Uterus (tissue), 4 donors: ENCODE data around the gene NPPC. TPM values are rescaled to one million over a fixed set of nuclear protein-coding genes. Genes with fewer than 3 reads are reported as not detected.
"Not testable (repeated sequence)": the region's sequence is repeated elsewhere in the genome, so short reads cannot be mapped to it uniquely, and the experiment has no call there.

Experiments
- DNase-seq, 2 donors: peaks; one replicate each; pipeline ENCODE4 v3.0.0-alpha.2; 2019 to 2020
- H3K27ac ChIP-seq, 2 donors: fragments of 200-600 bp; sonication (generic); 1 replicate in 1 of 2; 2 replicates in 1 of 2; pipeline ENCODE4 v1.5.1; 2016 to 2018
- H3K27me3 ChIP-seq, 2 donors: fragments of 200-600 bp; sonication (generic); one replicate each; pipeline ENCODE4 v1.5.1; 2018 to 2019; ENCODE audit warnings: control low read depth in 1 of 2
- H3K36me3 ChIP-seq, 2 donors: fragments of 200-600 bp; sonication (generic); one replicate each; pipeline ENCODE4 v1.5.1; 2019; ENCODE audit warnings: control low read depth in 1 of 2
- H3K4me1 ChIP-seq, 2 donors: fragments of 200-600 bp; sonication (generic); one replicate each; pipeline ENCODE4 v1.5.1; 2018 to 2019; ENCODE audit warnings: control low read depth in 1 of 2
- H3K4me3 ChIP-seq, 2 donors: fragments of 200-600 bp; sonication (generic); 1 replicate in 1 of 2; 2 replicates in 1 of 2; pipeline ENCODE4 v1.5.1; 2018 to 2019; ENCODE audit warnings: mild to moderate bottlenecking in 1 of 2
- H3K9me3 ChIP-seq, 2 donors: fragments of 200-600 bp; sonication (generic); one replicate each; pipeline ENCODE4 v1.5.1; 2019; ENCODE audit warnings: control low read depth in 1 of 2
- POLR2A ChIP-seq, 2 donors: fragments of 450-650 bp; IDR thresholded peaks; one replicate each; pipeline ENCODE4 v1.6.1; 2016; ENCODE audit warnings: antibody characterized with exemption in 2 of 2, mild to moderate bottlenecking in 1 of 2, moderate library complexity in 1 of 2
- intact Hi-C: fragments of 100-400 bp; cut with DNase I; formaldehyde crosslinking; loops from one replicate; pipeline ENCODE4 v1.15.1; 2023; ENCODE audit warnings: low total_unique reads
- total RNA-seq, 4 donors: library from RNA; depleted of rRNA in 3 of 4; stranded (reverse); fragments of >200 nt in 3 of 4; gene quantifications; one replicate each; pipeline versions ENCODE4 v1.1.0 to v1.2.4, GENCODE V29; 2014 to 2023
- TF ChIP-seq, protein P1 (sequence below), 4 experiments: fragments of 200-600 bp in 2 of 4; fragments of 450-650 bp in 2 of 4; sonication (generic) in 2 of 4; IDR thresholded peaks; one replicate each; pipeline ENCODE4 v1.5.1; 2016 to 2019; ENCODE audit warnings: antibody characterized with exemption in 4 of 4, mild to moderate bottlenecking in 2 of 4, moderate library complexity in 1 of 4
- donor health status: DM: yes; HTN: yes; CAD: no.

Gene NPPC
- total RNA-seq, 4 donors from 2014 or later: 4.3 TPM; not detected in 3

DNA sequence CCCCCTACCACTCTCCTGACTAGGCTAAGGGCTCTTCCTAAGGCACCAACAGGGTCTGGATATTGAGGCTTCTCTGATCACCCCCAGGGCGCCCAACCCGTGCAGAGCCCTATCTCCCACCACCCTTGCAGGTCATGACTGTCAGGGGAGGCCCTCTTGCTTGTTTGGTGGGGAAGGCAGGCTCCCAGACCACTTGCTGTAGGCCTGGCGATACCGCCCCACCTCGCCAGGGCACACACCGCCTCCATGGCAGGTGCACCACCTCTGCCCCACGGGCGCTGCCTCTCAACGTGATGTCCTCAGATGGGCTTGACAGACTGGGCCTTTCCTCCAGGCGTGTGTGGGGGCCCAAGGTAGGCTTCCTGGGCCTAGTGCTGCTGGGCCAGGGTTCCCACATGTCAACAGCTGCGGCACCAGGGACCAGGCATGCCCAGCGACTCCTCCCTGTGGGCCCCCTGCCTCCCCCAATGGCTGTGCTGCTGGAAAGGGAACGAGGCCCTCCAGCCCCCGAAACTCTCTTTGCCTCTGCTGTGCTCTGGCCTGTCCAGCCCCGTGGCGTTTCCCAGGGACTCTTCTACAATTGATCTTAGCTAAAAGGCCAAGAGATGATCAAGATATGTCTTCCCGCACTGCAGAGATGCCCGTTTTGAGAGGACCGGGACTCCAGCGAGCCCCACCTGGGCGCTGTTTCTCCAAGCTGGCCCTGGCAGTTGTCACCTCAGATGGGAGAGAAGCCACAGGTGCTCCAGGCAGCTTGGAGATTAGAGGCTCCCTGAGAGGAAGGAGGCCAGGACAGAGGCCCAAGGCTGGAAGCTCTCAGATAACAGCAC, 7.5 kb downstream of the NPPC start:
- Histone ChIP-seq H3K4me1 (no peaks in the 10 kb centered on the region), H3K27ac (no peak overlapping the region), H3K27me3 (no peaks in the 10 kb centered on the region), H3K36me3 (no peaks in the 10 kb centered on the region), H3K9me3 (no peaks in the 10 kb centered on the region), H3K4me3 (no peak overlapping the region)
- intact Hi-C loops: no loop called here
- no peak for DNase-seq
- no peak for TF ChIP-seq POLR2A (IDR thresholded peaks at IDR 0.05)
- TF ChIP-seq, protein P1, sequence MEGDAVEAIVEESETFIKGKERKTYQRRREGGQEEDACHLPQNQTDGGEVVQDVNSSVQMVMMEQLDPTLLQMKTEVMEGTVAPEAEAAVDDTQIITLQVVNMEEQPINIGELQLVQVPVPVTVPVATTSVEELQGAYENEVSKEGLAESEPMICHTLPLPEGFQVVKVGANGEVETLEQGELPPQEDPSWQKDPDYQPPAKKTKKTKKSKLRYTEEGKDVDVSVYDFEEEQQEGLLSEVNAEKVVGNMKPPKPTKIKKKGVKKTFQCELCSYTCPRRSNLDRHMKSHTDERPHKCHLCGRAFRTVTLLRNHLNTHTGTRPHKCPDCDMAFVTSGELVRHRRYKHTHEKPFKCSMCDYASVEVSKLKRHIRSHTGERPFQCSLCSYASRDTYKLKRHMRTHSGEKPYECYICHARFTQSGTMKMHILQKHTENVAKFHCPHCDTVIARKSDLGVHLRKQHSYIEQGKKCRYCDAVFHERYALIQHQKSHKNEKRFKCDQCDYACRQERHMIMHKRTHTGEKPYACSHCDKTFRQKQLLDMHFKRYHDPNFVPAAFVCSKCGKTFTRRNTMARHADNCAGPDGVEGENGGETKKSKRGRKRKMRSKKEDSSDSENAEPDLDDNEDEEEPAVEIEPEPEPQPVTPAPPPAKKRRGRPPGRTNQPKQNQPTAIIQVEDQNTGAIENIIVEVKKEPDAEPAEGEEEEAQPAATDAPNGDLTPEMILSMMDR (IDR thresholded peaks at IDR 0.05): no peak

DNA sequence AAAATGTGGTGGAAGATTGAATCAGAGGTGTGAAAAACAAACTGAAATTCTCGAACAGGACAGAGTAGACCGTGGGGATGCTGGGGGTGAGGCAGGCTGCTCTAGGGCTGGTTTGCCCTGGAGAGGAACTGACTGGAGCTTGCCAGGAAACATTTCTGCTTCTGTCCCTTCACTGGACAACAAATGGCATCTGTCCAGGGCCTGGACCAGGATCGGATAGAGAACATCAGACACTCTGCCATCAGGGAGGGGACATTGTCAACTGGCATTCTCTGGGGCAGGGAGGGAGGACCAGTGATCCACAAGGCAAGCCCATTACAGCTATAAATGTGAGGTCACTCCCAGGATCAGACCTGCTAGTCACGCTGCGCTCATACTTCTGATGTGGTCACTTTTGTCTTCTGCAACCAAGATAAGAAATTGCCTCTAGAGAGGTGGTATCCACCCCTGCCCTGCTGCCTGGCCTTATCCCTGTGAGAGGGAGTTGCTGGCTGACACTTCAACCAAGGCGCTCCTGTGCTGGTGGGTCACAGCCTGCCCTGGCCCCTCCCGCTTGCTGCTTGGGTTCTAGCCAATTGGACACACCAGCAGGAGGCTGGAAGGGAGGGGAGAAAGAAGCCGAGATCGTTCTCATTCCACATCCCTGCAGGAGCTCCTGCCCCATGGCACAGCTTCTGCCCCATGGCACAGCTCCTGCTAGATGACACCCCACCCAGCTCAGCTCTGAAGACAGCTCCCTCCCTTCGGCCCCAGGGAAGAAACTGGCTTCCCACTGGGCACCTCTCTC, 8.7 kb downstream of the NPPC start:
- Histone ChIP-seq H3K4me3 (no peak overlapping the region), H3K9me3 (no peaks in the 10 kb centered on the region), H3K36me3 (no peaks in the 10 kb centered on the region), H3K27me3 (no peaks in the 10 kb centered on the region), H3K27ac (no peak overlapping the region), H3K4me1 (no peaks in the 10 kb centered on the region)
- TF ChIP-seq, protein P1 (IDR thresholded peaks at IDR 0.05): no peak
- TF ChIP-seq POLR2A (IDR thresholded peaks at IDR 0.05): no peak
- DNase-seq: no peak
- intact Hi-C loops: no loop called here

DNA sequence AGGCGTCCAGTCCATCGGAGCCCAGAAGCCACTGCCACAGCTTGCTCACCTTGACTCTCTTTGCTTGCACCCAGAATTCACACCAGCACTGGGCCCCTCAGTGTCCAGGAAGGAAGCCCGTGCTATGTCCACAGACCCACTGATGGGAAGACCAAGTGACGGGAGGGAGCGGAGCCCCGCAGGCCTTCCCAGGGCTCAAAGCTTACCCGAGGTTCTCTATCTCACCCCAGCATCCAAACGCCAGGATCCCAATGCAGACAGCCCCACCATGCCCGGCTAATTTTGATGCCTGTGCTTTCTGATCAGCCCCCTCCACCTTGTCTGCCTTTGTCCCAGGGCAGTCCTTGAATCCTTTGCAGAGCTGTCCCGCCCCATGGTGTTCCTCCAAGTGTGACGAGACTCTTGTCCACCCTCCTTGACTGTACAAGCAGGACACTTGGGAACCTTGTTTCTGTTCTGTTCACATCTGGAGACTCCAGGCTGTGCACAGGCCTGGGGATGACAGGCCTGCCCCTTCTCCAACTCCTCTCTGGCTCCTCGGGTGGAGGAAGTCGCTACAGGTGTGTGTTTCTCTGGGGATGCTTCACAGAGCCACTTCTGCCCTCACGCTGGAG, 12.0 kb downstream of the NPPC start:
- no peaks in the 10 kb centered on the region for H3K27me3 ChIP-seq
- TF ChIP-seq, protein P1 (IDR thresholded peaks at IDR 0.05): no peak
- no peak for TF ChIP-seq POLR2A (IDR thresholded peaks at IDR 0.05)
- H3K27ac ChIP-seq: no peak overlapping the region
- H3K4me3 ChIP-seq: no peak overlapping the region
- intact Hi-C loops: no loop called here
- H3K4me1 ChIP-seq: no peaks in the 10 kb centered on the region
- H3K36me3 ChIP-seq: no peaks in the 10 kb centered on the region
- no peaks in the 10 kb centered on the region for H3K9me3 ChIP-seq
- no peak for DNase-seq

DNA sequence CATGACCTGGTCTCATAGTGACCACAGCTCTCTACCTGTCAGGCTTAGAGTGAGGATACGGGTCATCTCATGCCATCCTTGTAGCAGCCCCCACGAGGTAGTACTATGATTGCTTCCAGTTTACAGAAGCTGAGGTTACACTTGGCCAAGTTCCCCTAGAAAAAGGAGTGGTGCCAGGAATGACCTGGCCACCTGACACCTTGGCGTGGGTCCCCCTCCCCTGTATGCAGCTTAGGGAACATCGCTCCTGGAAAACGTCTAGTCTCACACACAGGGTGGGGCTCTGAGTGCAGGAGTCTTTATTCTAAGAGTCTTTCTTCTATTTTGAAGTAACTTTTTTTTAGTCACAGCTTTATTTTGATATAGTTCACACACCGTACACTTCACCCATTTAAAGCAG, 14.8 kb downstream of the NPPC start:
- Histone ChIP-seq H3K36me3 (no peaks in the 10 kb centered on the region), H3K4me3 (no peak overlapping the region), H3K4me1 (no peaks in the 10 kb centered on the region), H3K27me3 (no peaks in the 10 kb centered on the region), H3K9me3 (no peaks in the 10 kb centered on the region), H3K27ac (no peak overlapping the region)
- DNase-seq: no peak
- no peak for TF ChIP-seq POLR2A (IDR thresholded peaks at IDR 0.05)
- TF ChIP-seq, protein P1 (IDR thresholded peaks at IDR 0.05): no peak
- intact Hi-C loops: no loop called here

DNA sequence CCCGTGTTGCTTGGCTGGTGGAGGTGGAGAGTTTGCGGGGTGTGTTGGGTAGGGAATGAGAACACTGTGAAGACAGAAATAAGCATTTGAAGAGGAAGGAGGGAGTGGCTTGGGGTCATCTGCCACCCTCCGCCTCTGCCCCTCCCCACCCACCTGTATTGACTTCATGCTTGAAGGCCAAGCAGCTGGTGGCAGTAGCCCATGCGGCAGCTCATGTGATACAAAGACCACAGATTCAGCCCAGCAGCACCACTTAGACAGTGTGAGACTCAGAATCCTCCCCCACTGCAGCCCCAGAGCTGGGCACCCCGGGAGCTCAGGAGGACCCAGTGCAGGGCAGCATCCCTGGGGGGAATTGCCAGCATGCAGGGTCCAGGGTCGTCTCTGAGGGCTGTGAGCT, 15.4 kb downstream of the NPPC start:
- Histone ChIP-seq H3K27ac (no peak overlapping the region), H3K36me3 (no peaks in the 10 kb centered on the region), H3K4me3 (no peak overlapping the region), H3K4me1 (no peaks in the 10 kb centered on the region), H3K27me3 (no peaks in the 10 kb centered on the region), H3K9me3 (no peaks in the 10 kb centered on the region)
- no peak for DNase-seq
- intact Hi-C loops: no loop called here
- TF ChIP-seq POLR2A (IDR thresholded peaks at IDR 0.05): no peak
- TF ChIP-seq, protein P1 (IDR thresholded peaks at IDR 0.05): no peak

DNA sequence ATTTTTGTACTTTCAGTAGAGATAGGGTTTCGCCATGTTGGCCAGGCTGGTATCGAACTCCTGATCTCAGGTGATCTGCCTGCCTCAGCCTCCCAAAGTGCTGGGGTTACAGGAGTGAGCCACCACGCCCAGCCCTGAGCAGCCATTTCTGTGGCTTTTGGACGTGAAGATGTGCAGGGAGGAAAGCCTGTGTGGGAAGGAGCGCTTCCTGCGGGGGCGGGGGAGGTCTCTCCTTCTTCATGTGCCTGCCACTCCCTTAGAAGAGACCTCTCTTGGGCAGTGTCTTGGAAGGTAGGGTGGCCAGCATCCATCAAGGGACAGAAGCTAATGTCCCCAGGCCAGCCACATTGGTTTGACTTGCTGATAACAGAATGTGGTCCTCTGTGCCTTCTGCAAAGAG, 16.0 kb downstream of the NPPC start:
- H3K36me3 ChIP-seq, H3K4me3 ChIP-seq, DNase-seq, H3K27me3 ChIP-seq, H3K9me3 ChIP-seq, H3K4me1 ChIP-seq, H3K27ac ChIP-seq, intact Hi-C loops: not testable (repeated sequence)
